DND-41 (cell line): Measurements from ENCODE around the gene IRF5.

ENCODE experiments used
- CTCF ChIP-seq: IDR thresholded peaks from 2 replicates; pipeline ENCODE4 v1.5.1; 2012; ENCODE audit warnings: borderline replicate concordance, low read length, moderate library complexity, mild to moderate bottlenecking; ENCODE audit not compliant: poor library complexity, severe bottlenecking; ENCODE audit errors: extremely low read depth
- EZH2 ChIP-seq: IDR thresholded peaks from 3 replicates; pipeline ENCODE4 v1.6.1; 2012; ENCODE audit warnings: borderline replicate concordance, low read depth, mild to moderate bottlenecking, moderate library complexity, low read length, inconsistent platforms; ENCODE audit not compliant: severe bottlenecking

- TF ChIP-seq CTCF = no peak
- no peak for TF ChIP-seq EZH2
These were observed 8.1 kb downstream of the IRF5 start for GRCh38 chr7:128945668-128946366.
